Stimulated activated CD4-positive, alpha-beta T cell treated with anti-CD3 and anti-CD28 coated beads, Interleukin-4, amount 100 ng/mL, for 4 hours (primary cell): ENCODE measurements around the gene WSCD1.

Experiments used
- DNase-seq, 2 experiments: peaks; one replicate each; pipeline ENCODE4 v3.0.0-alpha.2; 2020

The WSCD1 gene

DNA sequence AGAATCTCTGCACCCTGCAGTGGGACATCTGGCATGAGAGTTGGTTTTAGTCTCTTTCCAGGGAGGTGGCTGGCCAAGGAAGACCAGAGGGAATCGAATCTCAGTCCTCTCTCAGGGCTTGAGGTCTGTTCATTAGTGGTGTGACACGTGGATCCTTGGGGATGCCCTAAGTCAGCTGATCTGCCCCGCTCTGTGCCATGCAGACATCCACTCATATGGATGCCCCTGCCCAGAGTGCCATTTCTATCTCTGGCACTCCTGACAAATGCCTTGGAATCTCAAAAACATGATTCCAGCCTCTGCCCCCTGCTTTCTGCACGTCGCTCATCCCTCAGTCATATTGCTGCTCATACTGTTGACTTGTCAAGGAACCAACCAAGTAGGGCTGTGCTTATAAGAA, 38.8 kb downstream of the WSCD1 start:
- no peak for DNase-seq

DNA sequence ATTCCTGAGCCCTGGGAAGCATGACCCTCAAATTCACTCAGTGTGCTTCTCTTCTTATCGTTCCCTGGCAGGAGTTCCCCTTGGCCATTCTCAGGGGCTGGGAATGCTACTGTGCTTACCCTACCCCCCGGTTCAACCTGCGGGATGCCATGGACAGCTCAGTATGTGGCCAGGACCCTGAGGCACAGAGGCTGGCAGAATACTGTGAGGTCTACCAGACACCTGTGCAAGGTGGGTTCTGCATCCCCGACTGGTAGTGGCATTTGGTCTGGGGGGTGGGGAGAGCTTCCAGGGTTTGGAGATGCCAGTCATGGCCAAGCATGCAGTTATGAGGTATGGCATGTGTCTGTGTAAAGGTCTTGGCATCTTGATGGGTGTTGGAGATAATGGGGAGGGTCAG, 39.4 kb downstream of the WSCD1 start:
- no peak for DNase-seq

DNA sequence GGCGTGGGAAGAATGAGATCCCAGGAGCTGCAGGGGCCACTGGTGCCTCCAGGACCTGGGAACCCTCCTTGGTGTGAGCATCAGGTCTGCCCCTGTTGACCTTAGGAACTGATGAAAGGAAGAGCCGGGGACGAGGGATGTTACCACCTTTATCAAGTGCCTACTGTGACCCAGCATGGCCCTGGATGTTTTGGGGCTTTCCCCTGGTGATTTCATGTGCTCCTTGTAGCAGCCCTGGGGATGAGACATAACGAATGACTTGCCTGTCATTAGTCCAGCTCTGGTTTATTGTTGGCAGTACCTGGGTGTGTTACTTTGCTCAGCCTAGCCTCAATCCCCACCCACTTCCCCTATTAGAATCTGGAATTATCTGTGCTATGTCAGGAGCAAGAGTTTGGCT, 39.9 kb downstream of the WSCD1 start:
- no peak for DNase-seq

DNA sequence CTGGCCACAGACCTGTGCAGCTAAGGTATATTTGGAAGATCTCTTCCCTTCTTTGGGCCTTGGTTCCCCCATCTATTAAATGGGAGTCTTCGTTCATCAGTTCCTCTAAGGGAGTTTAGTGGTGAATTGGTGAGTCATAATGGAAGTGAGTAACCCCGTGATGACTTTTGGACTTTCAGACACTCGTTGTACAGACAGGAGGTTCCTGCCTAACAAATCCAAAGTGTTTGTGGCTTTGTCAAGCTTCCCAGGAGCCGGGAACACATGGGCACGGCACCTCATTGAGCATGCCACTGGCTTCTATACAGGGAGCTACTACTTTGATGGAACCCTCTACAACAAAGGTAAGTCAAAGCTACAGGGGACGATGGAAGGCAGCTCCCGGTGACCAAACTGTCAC, 40.4 kb downstream of the WSCD1 start:
- no peak for DNase-seq

DNA sequence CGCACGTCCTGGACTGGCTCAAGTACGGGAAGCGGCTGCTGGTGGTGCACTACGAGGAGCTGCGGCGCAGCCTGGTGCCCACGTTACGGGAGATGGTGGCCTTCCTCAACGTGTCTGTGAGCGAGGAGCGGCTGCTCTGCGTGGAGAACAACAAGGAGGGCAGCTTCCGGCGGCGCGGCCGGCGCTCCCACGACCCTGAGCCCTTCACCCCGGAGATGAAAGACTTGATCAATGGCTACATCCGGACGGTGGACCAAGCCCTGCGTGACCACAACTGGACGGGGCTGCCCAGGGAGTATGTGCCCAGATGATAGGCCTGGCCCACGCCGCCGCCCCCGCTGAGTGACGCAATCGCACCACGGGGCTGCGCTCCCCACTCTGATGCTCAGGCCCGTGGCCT, 50.2 kb downstream of the WSCD1 start:
- DNase-seq = no peak

DNA sequence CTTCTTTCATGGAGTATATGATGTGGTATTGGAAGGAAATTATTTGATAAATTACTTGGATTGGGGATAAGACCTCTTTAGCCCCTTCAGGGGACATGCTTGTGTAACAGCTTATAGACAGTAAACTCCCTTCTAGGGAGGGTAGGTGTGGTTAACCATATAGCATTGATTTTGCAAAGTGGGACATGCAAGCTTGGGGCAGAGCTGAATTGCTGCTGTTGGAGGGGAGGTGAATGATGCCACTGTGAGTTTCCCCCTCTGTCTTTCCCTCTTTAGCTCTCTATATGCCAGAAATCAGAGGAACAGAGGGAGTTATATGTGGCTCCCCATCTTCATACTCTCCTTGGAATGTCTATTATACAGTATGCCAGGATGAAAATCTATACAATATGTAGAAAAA, 54.7 kb downstream of the WSCD1 start:
- DNase-seq = no peak

DNA sequence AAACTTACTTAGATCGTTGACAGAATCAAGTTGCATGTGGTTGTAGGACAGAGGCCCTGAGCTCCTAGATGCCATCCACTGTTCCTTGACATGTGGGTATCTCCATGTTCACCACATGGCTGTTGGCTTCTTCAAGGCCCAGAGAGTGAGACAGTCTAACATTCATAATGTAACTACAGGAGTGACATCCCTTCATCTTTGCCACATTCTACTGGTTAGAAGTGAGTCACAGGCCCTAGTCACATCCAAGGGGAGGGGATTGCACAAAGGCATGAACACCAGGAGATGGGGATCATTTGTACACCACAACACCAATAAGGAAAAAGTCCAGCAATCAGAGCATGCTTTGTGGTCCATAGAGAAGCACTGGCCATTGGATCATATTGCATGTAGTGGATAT, 56.6 kb downstream of the WSCD1 start:
- DNase-seq = no peak

DNA sequence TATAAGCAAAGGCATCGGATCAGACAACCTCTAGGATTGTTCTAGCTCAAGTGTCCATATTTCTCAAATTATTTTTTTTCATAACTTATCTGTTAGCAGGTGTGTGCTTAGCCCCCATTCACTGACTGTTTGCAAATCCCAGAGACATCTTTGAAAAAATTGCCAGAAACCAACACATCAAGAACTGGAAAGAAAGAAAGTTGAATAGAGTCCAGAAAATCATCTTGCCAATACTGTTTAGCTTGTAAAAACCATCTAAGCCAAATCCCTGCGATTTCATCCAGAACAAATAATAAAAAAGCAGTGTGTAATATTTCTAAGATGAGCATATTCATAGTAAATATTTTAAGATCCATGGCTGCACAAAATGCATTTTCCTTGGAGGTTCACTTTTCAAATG, 64.5 kb downstream of the WSCD1 start:
- DNase-seq = no peak

DNA sequence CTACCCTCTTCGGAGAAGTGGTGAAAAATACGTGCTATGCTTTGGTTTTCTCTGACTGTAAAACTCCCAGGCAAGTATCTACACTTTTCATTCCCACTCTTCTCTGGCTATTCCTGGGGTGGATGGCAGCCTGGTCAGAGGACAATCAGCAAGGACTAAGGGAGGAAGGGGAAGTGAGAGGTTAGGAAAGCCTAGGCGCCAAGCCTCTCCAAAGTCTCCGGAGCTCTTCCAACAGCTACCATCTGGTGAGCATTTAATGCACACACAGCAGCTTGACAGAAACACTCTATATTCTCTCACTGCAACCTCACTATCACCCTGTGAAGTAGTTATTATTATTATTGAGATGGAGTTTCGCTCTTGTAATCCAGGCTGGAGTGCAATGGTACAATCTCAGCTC, 65.1 kb downstream of the WSCD1 start:
- no peak for DNase-seq

DNA sequence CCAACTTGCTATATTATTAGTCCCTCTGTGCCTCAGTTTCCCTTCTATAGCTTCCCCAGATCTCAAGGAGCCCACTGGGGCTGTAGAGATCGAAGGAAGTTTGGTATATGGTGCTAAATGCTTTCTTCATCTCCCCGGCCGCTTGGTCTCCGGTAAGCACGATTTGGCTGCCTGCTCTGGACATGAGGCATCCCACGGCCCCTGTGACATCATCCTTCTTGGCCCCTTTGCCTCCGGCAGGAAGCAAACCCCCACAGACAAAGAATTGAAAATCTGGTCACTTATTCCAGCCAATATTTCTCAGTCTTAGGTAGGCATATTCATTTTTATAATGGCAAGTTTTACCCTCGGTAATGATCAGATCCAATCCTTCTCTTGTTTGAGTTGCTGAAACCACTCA, 65.8 kb downstream of the WSCD1 start:
- no peak for DNase-seq

DNA sequence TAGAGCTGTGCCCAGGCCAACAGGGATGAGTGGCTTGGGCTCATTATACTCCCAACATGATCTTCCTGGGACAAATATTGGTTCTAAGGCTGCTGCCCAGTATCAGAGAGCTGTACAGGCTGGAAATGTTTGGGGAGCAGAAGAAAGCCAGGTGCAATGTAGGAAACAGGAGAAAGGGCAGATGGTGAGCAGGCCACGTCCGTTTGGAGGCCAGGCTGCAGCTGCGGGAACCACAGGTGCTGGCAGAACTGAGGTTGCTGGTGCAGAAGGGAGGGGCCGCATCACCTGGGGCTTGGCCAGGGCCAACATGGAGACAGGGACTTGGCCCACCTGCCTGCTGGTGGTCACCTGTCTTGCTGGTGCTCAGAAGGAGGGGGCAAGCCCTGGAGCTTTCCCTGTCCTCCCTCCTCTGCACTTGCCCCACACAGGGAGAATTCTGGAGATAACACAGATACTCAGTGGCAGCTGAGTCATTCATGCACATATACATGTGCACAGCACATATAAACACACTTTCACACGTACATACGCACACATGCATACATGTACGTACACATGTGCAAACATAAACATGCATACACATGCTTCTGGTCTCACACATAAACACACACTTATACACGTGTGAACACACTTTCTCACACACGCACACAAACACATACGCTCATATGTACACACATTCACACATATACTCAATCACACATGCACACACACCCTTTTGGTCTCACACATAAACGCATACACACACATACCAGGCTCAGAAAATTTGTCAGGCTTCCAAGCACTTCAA, 67.7 kb downstream of the WSCD1 start:
- no peak for DNase-seq

DNA sequence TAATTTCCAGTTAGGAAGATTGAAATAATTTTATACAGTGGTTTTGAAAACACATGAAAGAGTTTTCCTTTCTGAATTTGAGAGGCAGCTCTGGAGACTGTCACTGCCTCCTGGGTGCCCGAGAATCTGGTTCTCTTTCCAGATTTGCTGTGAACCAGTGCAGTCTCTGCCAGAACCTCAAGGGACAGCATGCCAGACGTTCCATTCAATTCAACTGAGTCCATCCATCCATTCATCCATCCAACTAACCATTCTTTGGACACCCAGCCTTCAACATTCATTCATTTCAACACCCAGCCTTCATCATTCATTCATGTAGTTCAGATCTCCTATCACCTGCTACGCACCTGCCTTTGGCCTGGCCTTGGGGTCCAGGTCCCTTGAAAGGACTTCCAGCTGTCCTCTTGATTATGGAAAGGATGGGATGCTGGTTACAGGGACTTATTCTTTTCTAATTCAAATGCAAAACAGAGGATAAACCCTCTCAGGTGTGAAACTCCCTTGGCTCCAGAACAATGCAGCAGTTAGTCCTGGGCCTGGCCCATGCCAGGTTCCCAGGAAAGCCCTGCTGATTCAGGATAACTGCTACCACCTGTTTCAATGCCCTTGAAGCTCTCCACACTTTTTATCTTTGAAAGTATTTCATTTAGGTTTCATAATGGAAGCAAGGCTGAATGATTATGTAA, 68.7 kb downstream of the WSCD1 start:
- DNase-seq = no peak

DNA sequence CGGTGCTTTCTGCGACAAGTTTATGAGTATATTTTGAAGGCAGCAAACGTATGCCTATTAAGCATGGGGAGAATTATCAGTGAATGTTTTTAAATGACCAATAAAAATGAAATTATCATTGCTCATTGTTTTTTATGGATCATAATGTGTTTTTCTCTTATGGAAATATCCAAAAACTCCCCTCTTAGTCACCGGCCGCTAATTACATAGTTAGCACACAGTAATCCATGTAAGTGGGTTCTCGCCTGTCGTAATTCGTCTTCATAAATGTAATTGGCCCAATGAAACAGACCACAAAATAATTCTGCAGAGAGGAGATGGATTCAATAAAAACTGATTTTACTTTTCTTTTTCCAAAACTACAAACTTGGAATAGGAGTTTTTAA, 69.3 kb downstream of the WSCD1 start:
- no peak for DNase-seq

DNA sequence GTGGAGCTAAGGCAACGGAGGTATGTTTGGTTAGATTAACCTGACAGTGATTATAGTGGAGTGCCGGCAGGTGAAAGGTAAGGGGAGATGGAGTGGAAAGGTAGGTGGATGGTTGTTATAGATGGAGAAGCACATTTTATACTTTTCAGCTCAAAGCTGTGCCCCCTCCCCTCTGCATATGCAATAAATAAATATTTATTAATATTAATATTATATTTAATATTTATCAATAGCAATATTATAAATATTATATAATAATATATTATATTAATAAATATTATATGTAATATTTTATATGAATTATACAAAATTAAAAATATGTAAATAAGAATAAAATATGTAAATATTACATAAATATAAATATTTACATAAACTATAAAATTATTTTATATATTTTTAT, 70.0 kb downstream of the WSCD1 start:
- DNase-seq = no peak

DNA sequence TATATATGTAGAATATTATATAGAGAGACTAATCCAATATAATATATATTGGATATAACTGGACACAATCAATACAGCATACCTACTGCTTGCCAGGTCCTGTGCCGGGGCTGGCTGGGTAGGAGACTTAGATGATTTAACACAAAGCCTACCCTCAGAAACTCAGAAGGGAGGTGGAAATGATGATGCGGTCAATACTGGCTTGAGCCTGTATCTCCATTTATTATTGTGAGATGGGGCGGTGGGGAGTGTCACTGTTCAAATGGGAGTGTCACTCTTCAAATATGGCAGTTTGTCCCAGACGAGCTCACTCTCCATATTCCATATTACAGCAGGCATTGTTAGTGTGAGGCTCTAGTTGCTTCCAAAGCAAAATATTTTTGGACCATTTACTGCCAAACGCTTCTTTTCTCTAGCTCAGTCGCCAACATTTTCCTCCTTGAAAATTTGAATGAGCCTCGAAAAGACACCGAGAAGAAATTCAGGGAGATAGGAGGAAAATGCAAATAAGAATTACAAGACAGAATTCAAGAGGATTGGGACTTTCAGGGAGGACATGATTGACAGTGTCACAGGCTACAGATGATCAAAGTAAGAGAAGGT, 70.7 kb downstream of the WSCD1 start:
- DNase-seq = no peak

DNA sequence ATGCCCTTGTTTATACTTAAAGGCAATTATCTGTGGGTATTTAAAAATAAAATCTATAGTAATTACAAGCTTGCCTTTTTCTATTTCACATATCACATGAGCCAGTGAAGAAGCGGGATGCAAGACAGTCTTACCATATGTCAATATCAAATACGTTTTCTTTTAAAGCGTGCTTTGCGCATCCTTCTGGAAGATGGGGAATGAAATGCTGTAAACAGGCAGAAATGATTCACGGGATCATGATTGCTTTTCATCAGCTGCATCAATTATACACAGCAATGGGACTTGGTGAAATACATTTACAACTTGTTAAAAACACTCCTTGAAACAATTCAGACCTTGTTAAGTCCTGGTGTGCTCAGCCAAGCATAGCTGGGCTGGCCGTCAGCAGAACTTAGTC, 72.5 kb downstream of the WSCD1 start:
- no peak for DNase-seq

DNA sequence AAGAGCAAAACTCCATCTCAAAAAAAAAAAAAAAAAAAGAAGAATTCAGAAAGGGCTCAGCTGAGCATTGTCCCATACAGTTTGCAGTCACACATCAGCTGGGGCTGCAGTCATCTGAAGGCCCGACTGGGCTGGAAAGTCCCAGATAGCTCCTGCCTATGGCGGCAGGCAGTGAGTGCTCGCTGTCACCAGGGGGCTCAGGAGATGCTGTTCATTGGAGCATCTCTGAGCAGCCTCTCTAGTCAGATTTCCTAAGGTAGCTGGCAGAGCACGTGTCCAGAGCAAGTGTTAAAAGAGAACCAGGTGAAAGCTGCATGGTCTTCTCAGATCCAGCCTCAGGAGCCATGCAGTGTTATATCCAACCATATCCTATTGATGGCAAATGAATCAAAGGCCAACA, 75.8 kb downstream of the WSCD1 start:
- DNase-seq = no peak

DNA sequence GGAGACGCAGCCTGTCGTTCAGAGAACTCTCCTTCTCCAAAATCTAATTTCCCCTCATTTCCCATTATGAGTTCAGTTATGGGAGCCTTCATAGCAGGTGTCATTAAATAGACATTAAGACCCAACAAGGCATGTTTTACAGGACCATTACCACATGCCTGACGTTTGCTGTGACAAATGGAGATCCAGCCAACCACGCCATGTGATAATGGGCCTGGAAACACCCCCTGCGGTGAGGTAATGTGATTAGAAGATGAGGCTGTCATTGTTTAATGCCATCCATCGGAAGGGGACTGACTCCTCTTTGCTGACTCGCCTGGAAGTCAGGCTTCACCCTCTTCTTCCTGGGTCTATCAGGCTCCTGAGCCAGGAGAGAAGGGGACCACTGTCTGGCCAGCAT, 76.9 kb downstream of the WSCD1 start:
- no peak for DNase-seq

DNA sequence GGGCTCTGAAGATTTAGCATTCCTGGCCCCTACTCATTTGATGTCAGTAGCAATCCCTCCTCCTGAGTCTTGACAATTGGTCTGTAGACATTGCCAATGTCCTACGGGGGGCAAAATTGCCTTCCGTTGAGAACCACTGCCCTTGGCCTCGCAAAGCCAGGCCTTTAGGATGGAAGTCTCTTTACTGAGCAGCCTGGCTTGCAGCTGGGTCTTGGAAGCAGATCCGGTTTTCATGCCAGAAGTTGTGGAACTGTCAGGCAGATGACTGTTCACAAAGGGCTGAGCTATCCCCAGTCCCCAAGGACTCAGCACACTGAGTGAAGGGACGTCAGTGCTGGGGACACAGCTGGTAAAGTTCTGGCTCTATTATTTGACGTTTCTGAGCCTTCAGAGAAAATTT, 83.2 kb downstream of the WSCD1 start:
- no peak for DNase-seq

DNA sequence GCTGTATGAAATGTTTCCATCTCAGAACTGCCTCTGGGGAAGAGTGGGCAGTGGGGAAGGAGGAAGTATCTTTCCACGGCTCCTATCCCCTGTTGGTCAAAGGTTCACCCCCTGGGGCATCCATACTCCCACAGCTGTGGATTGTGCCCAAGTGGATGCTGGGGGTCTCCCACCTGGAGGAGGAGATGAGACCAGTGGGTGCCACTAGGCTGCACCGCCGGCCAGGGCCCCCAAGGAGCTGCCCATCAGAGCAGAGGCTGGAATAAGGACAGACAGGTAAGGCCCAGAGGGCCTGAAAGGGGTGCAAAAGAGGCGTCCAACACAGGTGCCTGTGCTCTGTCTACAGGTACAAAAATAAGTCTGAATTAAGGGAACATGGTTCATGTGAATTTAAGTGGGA, 87.5 kb downstream of the WSCD1 start:
- DNase-seq = no peak

DNA sequence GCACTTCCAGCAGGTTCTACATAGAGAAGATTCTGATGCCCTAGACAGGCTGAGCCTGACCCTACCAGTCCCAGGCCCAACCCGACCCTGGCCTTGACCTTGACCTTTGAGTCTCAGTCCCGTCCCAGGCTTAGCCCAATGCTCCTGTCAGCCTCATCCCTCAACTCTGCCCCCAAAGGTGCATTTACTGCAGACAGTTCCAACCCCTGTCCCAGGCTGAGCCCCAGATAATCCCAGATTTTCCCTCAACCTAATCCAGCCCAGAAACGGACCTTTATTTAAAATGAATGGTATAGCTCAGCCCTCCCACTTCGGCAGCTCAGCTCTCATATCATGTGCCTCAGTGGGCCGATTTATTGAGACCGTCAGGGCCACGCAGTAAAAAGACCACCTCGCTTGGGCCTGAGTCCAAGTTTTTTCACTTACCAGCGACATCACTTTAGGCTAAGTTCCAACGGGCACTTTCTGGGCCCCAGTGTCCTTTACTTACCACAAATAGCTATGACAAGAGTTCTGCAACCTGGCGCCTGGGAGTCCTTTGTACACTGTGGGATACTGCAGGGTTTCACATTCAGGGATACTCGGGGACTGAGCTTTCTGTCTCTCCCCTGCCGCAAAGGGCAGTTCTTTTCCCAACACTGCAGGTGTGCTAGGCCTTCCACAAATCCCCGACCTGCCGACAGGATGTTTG, 89.5 kb downstream of the WSCD1 start:
- no peak for DNase-seq

DNA sequence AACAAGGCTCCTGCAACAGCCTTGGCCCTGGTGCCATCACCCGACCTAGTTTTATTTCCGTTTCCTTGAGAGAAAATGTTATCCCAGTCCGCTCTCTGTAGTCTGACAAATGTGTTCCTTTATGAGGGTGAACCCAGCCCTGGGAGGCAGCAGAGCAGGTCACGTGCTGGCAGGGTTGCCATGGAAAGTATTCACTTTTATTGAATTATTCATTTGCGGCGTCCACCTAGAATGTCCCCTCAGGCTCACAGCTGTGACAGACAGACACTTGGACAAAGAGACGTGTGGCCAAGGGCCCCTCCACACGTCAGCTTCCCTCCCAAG, 90.0 kb downstream of the WSCD1 start:
- DNase-seq = no peak

DNA sequence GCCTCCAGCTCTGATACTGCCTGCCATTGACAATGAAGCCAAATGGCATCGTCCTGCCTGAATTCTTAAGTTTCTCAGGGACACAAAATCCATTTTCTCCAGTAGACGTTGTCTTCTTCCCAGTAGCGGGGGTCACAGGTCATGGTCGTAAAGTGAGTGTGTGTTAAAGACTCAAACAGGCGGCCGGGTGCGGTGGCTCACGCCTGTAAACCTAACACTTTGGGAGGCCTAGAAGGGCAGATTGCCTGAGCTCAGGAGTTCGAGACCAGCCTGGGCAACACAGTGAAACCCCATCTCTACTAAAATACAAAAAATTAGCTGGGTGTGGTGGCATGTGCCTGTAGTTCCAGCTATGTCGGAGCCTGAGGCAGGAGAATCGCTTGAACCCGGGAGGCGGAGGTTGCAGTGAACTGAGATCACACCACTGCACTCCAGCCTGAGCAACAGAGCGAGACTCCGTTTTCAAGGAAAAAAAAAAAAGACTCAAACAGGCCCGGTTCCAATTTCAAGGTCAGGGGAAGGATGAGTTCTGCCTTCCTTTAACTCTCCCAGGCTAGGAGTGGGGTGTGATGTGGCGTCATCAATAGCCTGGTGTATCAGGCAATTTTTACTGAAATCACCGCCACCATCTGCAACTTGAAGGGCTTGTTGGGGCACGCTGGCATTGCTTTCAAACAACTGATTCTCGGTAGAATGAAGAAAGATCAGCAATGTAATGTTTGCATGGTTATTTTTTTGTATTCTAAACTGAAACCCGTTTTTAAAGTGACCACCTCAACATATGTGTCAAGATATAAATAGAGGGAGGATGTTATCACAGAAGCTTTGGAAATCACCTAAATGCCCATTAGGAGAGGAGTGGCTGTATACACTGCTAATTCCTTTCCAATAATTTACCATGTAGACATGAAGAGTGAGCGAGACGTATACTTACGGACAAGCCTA, 91.0 kb downstream of the WSCD1 start:
- no peak for DNase-seq
